Ishikawa (cell line): ENCODE data around the gene N4BP2L1.

ENCODE experiments used
- CEBPB ChIP-seq: IDR thresholded peaks from 2 replicates; pipeline ENCODE4 v1.6.1; 2012
- CREB1 ChIP-seq: IDR thresholded peaks from 2 replicates; pipeline ENCODE4 v1.6.1; 2012; ENCODE audit warnings: low read depth
- EGR1 ChIP-seq: IDR thresholded peaks from 2 replicates; pipeline ENCODE4 v1.6.1; 2012
- EP300 ChIP-seq: IDR thresholded peaks from 2 replicates; pipeline ENCODE4 v1.6.1; 2012; ENCODE audit warnings: borderline replicate concordance
- FOXM1 ChIP-seq: IDR thresholded peaks from 2 replicates; pipeline ENCODE4 v1.6.1; 2012; ENCODE audit warnings: low read depth, borderline replicate concordance
- NFIC ChIP-seq: IDR thresholded peaks from 2 replicates; pipeline ENCODE4 v1.6.1; 2012
- RAD21 ChIP-seq: IDR thresholded peaks from 2 replicates; pipeline ENCODE4 v1.6.1; 2012; ENCODE audit warnings: low read depth
- REST ChIP-seq: IDR thresholded peaks from 2 replicates; pipeline ENCODE4 v1.6.1; 2012; ENCODE audit warnings: low read depth, mild to moderate bottlenecking
- TAF1 ChIP-seq: IDR thresholded peaks from 2 replicates; pipeline ENCODE4 v1.6.1; 2012; ENCODE audit warnings: low read depth, mild to moderate bottlenecking
- TCF12 ChIP-seq: IDR thresholded peaks from 2 replicates; pipeline ENCODE4 v1.6.1; 2012; ENCODE audit warnings: low read depth
- TEAD4 ChIP-seq: IDR thresholded peaks from 2 replicates; pipeline ENCODE4 v1.6.1; 2012
- YY1 ChIP-seq: IDR thresholded peaks from 2 replicates; pipeline ENCODE4 v1.6.1; 2012; ENCODE audit warnings: low read depth
- ZBTB7A ChIP-seq: IDR thresholded peaks from 2 replicates; pipeline ENCODE4 v1.6.1; 2012; ENCODE audit warnings: low read depth
- TF ChIP-seq, protein P1 (sequence below): IDR thresholded peaks from 2 replicates; pipeline ENCODE4 v1.6.1; 2012
- TF ChIP-seq, protein P2 (sequence below): IDR thresholded peaks from 2 replicates; pipeline ENCODE4 v1.6.1; 2012

Gene N4BP2L1

GRCh38 chr13:32427852-32428580 lies at the start of gene N4BP2L1:
Gene N4BP2L1, minus strand, starts transcription at chr13:32428130. Its CDS starts 48 bp downstream, at chr13:32428082.
- TF ChIP-seq CREB1, result no peak
- TF ChIP-seq, protein P1, sequence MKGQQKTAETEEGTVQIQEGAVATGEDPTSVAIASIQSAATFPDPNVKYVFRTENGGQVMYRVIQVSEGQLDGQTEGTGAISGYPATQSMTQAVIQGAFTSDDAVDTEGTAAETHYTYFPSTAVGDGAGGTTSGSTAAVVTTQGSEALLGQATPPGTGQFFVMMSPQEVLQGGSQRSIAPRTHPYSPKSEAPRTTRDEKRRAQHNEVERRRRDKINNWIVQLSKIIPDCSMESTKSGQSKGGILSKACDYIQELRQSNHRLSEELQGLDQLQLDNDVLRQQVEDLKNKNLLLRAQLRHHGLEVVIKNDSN, result peak; percentile 81
- no peak for TF ChIP-seq NFIC
- no peak for TF ChIP-seq REST
- TF ChIP-seq ZBTB7A, result peak; percentile 69
- TF ChIP-seq YY1, result no peak
- TF ChIP-seq EGR1, result peak; percentile 81
- no peak for TF ChIP-seq CEBPB
- no peak for TF ChIP-seq TEAD4
- no peak for TF ChIP-seq TCF12
- TF ChIP-seq FOXM1, result no peak
- TF ChIP-seq RAD21, result no peak
- TF ChIP-seq, protein P2, sequence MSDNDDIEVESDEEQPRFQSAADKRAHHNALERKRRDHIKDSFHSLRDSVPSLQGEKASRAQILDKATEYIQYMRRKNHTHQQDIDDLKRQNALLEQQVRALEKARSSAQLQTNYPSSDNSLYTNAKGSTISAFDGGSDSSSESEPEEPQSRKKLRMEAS, result peak; percentile 31; the same call in 1 of the 2 replicates

GRCh38 chr13:32476892-32477291 lies 49.0 kb upstream of the N4BP2L1 start:
- TF ChIP-seq RAD21 (no peak), REST (no peak), TAF1 (no peak), EGR1 (no peak), CREB1 (no peak), EP300 (no peak), FOXM1 (no peak), YY1 (no peak), CEBPB (no peak), ZBTB7A (no peak), TEAD4 (no peak), TCF12 (no peak), NFIC (no peak)
- TF ChIP-seq, protein P1, result no peak
- TF ChIP-seq, protein P2, result no peak

- no peak for TF ChIP-seq ZBTB7A
- TF ChIP-seq, protein P1, result peak; percentile 56
Observed at GRCh38 chr13:32476021-32476731, 48.2 kb upstream of the N4BP2L1 start.

GRCh38 chr13:32474999-32475792 lies 47.3 kb upstream of the N4BP2L1 start:
- no peak for TF ChIP-seq ZBTB7A
- TF ChIP-seq, protein P2, result peak; percentile 84

GRCh38 chr13:32473650-32474049 lies 45.7 kb upstream of the N4BP2L1 start:
- TF ChIP-seq EP300, result no peak
- no peak for TF ChIP-seq CREB1
- TF ChIP-seq, protein P1, result no peak
- no peak for TF ChIP-seq NFIC
- TF ChIP-seq YY1, result no peak
- TF ChIP-seq TCF12, result no peak
- no peak for TF ChIP-seq TEAD4
- TF ChIP-seq TAF1, result no peak
